GM20000 (cell line): ENCODE measurements around the gene BCL10.
"Not testable (repeated sequence)": the region's sequence is repeated elsewhere in the genome, so short reads cannot be mapped to it uniquely, and the experiment has no call there.

Source experiments
- DNase-seq: peaks from one replicate; pipeline ENCODE4 v3.0.0; 2012; ENCODE audit warnings: low spot score
- CTCF ChIP-seq: IDR thresholded peaks from 2 replicates; pipeline ENCODE4 v1.5.1; 2012; ENCODE audit warnings: mild to moderate bottlenecking, control low read depth; ENCODE audit errors: extremely low read depth, missing control alignments

Gene BCL10

GRCh38 chr1:85267313-85267712, 9.1 kb downstream of the BCL10 start:
- no peak for TF ChIP-seq CTCF
- no peak for DNase-seq

GRCh38 chr1:85264150-85264549, 12.3 kb downstream of the BCL10 start:
- no peak for TF ChIP-seq CTCF
- DNase-seq: no peak

- no peak for TF ChIP-seq CTCF
- DNase-seq: no peak
Observed at GRCh38 chr1:85262985-85263384, 13.4 kb downstream of the BCL10 start.

GRCh38 chr1:85259912-85260274, 16.5 kb downstream of the BCL10 start:
- TF ChIP-seq CTCF: no peak
- DNase-seq: no peak

- peak; percentile 89 for TF ChIP-seq CTCF
- DNase-seq: peak; percentile 92
Observed at GRCh38 chr1:85259118-85259911, 17.1 kb downstream of the BCL10 start, which contains the start of gene C1orf52. Gene C1orf52 (minus strand): TSS chr1:85259662. CDS start chr1:85259633, 29 bp downstream.

GRCh38 chr1:85258536-85259117, 17.8 kb downstream of the BCL10 start:
- DNase-seq: no peak
- TF ChIP-seq CTCF: no peak

GRCh38 chr1:85249042-85249441, 27.4 kb downstream of the BCL10 start:
- not testable (repeated sequence) for DNase-seq

- no peak for TF ChIP-seq CTCF
- no peak for DNase-seq
Observed at GRCh38 chr1:85245891-85246290, 30.5 kb downstream of the BCL10 start.
